ENCODE data around the gene FGF3.

- no peak for TF ChIP-seq CTCF (IDR thresholded peaks at IDR 0.05; ENCODE audit: insufficient read depth, low read length, poor library complexity, severe bottlenecking)
- no peak for TF ChIP-seq EZH2phosphoT487 (conservative IDR thresholded peaks at IDR 0.05; ENCODE audit: low read length)
These were observed 1.7 kb downstream of the FGF3 start for GRCh38 chr11:69817265-69818230.

Data from SU-DHL-6 (cell line).